ENCODE measurements around the gene SGCA.

Gene SGCA

GRCh38 chr17:50134206-50135110, 31.3 kb upstream of the SGCA start:
- no peak for DNase-seq

- DNase-seq: no peak
Measured at GRCh38 chr17:50135316-50136095, 30.3 kb upstream of the SGCA start.

- DNase-seq: no peak
Measured at GRCh38 chr17:50136096-50136687, 29.6 kb upstream of the SGCA start.

- DNase-seq: no peak
Measured at GRCh38 chr17:50137042-50137441, 28.8 kb upstream of the SGCA start.

- DNase-seq: no peak
Measured at GRCh38 chr17:50139185-50139783, 26.5 kb upstream of the SGCA start.

- peak; percentile 77 for DNase-seq
Measured at GRCh38 chr17:50139950-50140885, 25.6 kb upstream of the SGCA start.

- no peak for DNase-seq
Measured at GRCh38 chr17:50141026-50141744, 24.6 kb upstream of the SGCA start.

- DNase-seq: no peak
Measured at GRCh38 chr17:50141745-50142110, 24.1 kb upstream of the SGCA start.

GRCh38 chr17:50143461-50144176, 22.2 kb upstream of the SGCA start:
- no peak for DNase-seq

- DNase-seq: no peak
Measured at GRCh38 chr17:50144355-50144754, 21.4 kb upstream of the SGCA start.

- no peak for DNase-seq
Measured at GRCh38 chr17:50144845-50145531, 20.8 kb upstream of the SGCA start.

GRCh38 chr17:50145532-50146229, 20.1 kb upstream of the SGCA start:
- DNase-seq: no peak

- DNase-seq: no peak
Measured at GRCh38 chr17:50146230-50146926, 19.4 kb upstream of the SGCA start.

GRCh38 chr17:50146927-50147665, 18.7 kb upstream of the SGCA start:
- no peak for DNase-seq

GRCh38 chr17:50147841-50148225, 18.0 kb upstream of the SGCA start:
- DNase-seq: no peak

GRCh38 chr17:50148226-50149090, 17.3 kb upstream of the SGCA start:
- DNase-seq: peak; percentile 63

- DNase-seq: no peak
Measured at GRCh38 chr17:50149091-50149416, 16.8 kb upstream of the SGCA start.

Measured in fibroblast of skin of right biceps (primary cell).